Glutamatergic neuron (in vitro differentiated cells): ENCODE measurements around the gene PRR18. TPM values are rescaled to one million over a fixed set of nuclear protein-coding genes. Genes with fewer than 3 reads are reported as not detected.

Experiments used
- DNase-seq: peaks from one replicate; pipeline ENCODE4 v3.0.0; 2022
- H3K27ac Mint-ChIP-seq: one replicate; pipeline ENCODE4 v1.8.0; 2020; ENCODE audit warnings: mild to moderate bottlenecking, mixed read lengths, inconsistent platforms; ENCODE audit not compliant: unreplicated experiment
- H3K27me3 Mint-ChIP-seq: one replicate; pipeline ENCODE4 v1.8.0; 2020; ENCODE audit warnings: mild to moderate bottlenecking, moderate library complexity, mixed read lengths, inconsistent platforms; ENCODE audit not compliant: unreplicated experiment
- H3K36me3 Mint-ChIP-seq: one replicate; pipeline ENCODE4 v1.8.0; 2020; ENCODE audit warnings: mild to moderate bottlenecking, mixed read lengths, inconsistent platforms; ENCODE audit not compliant: unreplicated experiment
- H3K4me1 Mint-ChIP-seq: one replicate; pipeline ENCODE4 v1.8.0; 2020; ENCODE audit warnings: mild to moderate bottlenecking, low read depth, mixed read lengths, inconsistent platforms; ENCODE audit not compliant: unreplicated experiment
- H3K4me3 Mint-ChIP-seq: one replicate; pipeline ENCODE4 v1.8.0; 2020; ENCODE audit warnings: mild to moderate bottlenecking, mixed read lengths, inconsistent platforms; ENCODE audit not compliant: unreplicated experiment
- H3K9me3 Mint-ChIP-seq: one replicate; pipeline ENCODE4 v1.8.0; 2020; ENCODE audit warnings: mild to moderate bottlenecking, moderate library complexity, mixed read lengths, inconsistent platforms; ENCODE audit not compliant: unreplicated experiment
- CTCF ChIP-seq: fragments of 200-600 bp; sonication (generic); IDR thresholded peaks from one replicate; pipeline ENCODE4 v1.5.0; 2021; ENCODE audit not compliant: partially characterized antibody, unreplicated experiment
- total RNA-seq: library from RNA; stranded (reverse); fragmentation: NEBNext Ultra II Directional; extraction: Animal tissue kit (Norgen Biotek cat#: 25700); gene quantifications from one replicate; pipeline ENCODE4 v1.2.1, GENCODE V29; 2021; ENCODE audit not compliant: unreplicated experiment

Gene PRR18
- total RNA-seq, 1 donor from 2014 or later, result not detected

DNA sequence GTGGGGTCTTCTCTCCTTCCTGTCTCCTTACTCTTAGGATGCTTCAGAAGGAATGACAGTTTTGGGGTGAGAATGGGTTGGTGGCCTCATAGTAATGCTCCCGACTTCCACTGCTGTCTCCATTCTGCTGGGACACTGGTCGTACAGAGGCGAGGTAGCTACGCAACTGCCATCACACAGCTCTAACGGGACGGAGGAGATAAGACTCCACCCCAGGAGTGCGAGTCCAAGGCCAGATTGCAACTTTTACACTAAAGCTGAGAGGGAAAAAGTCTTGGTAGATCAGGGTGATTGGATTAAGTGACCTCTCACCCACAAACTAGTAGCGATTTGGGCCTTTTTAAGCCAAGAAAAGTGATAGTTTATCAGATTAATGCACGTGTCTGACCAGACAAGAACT is 1.8 kb upstream of the PRR18 start:
- H3K27me3 Mint-ChIP-seq, result peaks cover 10% of the 10 kb centered on the region
- TF ChIP-seq CTCF, result no peak
- no peak overlapping the region for H3K27ac Mint-ChIP-seq

GRCh38 chr6:166308769-166309589 is 787 bp upstream of the PRR18 start:
- no peak for DNase-seq
- peak overlapping the region; percentile 15 for H3K4me3 Mint-ChIP-seq
- H3K4me1 Mint-ChIP-seq, result peaks cover 7% of the 10 kb centered on the region
- H3K27ac Mint-ChIP-seq, result no peak overlapping the region
- peaks cover 10% of the 10 kb centered on the region for H3K27me3 Mint-ChIP-seq
- no peak for TF ChIP-seq CTCF
- no peaks in the 10 kb centered on the region for H3K36me3 Mint-ChIP-seq
- peaks cover 3% of the 10 kb centered on the region for H3K9me3 Mint-ChIP-seq

More for the DNA sequence above, 1.8 kb upstream of the PRR18 start:
- Mint-ChIP-seq H3K36me3 (no peaks in the 10 kb centered on the region), H3K4me1 (peaks cover 7% of the 10 kb centered on the region), H3K4me3 (no peak overlapping the region), H3K9me3 (peaks cover 3% of the 10 kb centered on the region)
- no peak for DNase-seq

- DNase-seq, result peak; percentile 76
- peaks cover 12% of the 10 kb centered on the region for H3K27me3 Mint-ChIP-seq
Observed at GRCh38 chr6:166307082-166308032, 835 bp downstream of the PRR18 start.

DNA sequence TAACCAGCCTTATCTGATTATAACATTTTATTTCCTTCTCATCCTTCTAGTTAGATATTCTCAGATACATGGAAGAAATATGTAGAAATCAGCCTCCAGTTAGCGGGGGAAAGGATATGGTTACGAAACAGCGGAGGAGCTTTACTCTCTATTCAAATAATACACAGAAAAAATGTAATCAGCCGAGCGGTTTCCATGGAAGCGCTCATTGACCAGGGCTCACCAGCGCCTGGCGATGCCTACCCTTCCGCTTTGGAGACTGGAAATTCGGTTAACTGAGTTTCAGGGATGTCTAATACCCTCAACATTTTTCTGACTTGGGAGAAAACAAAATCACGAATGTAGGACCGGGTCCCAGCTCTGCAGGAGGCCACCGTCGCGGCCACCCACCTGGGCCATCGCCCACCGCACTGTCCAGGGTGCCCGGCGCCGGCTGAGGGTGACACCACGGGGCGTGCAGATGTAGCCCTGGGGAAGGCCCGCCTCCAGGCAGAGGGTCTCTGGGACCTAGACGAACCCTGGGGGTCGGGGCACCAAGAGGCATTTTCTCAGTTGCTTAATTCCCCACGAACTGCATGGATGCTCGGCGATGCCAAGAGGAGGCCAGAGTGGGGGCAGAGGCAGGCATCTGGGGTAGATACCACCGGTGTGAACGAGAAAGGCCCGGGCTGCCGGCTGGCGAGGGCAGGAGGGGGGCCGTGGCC is 1.7 kb downstream of the PRR18 start:
- Mint-ChIP-seq H3K9me3 (peaks cover 3% of the 10 kb centered on the region), H3K36me3 (no peaks in the 10 kb centered on the region), H3K4me3 (peak overlapping the region; percentile 59), H3K4me1 (peaks cover 7% of the 10 kb centered on the region), H3K27ac (no peak overlapping the region), H3K27me3 (peaks cover 12% of the 10 kb centered on the region)
- no peak for DNase-seq
- TF ChIP-seq CTCF, result no peak

More at GRCh38 chr6:166307082-166308032, 835 bp downstream of the PRR18 start:
- Mint-ChIP-seq H3K27ac (no peak overlapping the region), H3K36me3 (no peaks in the 10 kb centered on the region), H3K4me3 (no peak overlapping the region), H3K4me1 (peaks cover 7% of the 10 kb centered on the region), H3K9me3 (peaks cover 3% of the 10 kb centered on the region)
- no peak for TF ChIP-seq CTCF
